Loucy (cell line): ENCODE results near the gene COMMD8.

Source experiments
- H2AFZ ChIP-seq: fragments of 200-600 bp; sonication (generic); 2 replicates; pipeline ENCODE4 v1.6.0; 2016; ENCODE audit warnings: antibody characterized with exemption, mild to moderate bottlenecking, low read length, moderate library complexity
- H3F3A ChIP-seq: fragments of 200-600 bp; 2 replicates; pipeline ENCODE4 v1.6.0; 2016; ENCODE audit warnings: antibody characterized with exemption, low read depth, mild to moderate bottlenecking
- H3K27me3 ChIP-seq: fragments of 200-600 bp; sonication (generic); 2 replicates; pipeline ENCODE4 v1.6.1; 2014; ENCODE audit warnings: low read length, mild to moderate bottlenecking; ENCODE audit not compliant: insufficient read depth, poor library complexity, severe bottlenecking
- H3K36me3 ChIP-seq: fragments of 200-600 bp; sonication (generic); 2 replicates; pipeline ENCODE4 v1.6.1; 2016; ENCODE audit warnings: low read length; ENCODE audit not compliant: insufficient read depth
- H3K4me1 ChIP-seq: fragments of 200-600 bp; sonication (generic); 2 replicates; pipeline ENCODE4 v1.5.1; 2014; ENCODE audit warnings: low read length, mild to moderate bottlenecking; ENCODE audit not compliant: insufficient read depth, poor library complexity, severe bottlenecking
- H3K4me2 ChIP-seq: fragments of 200-600 bp; sonication (generic); 2 replicates; pipeline ENCODE4 v1.6.0; 2014; ENCODE audit warnings: antibody characterized with exemption, low read length, low read depth, mild to moderate bottlenecking; ENCODE audit not compliant: poor library complexity, severe bottlenecking
- H3K4me3 ChIP-seq: fragments of 200-600 bp; sonication (generic); 2 replicates; pipeline ENCODE4 v1.5.1; 2014; ENCODE audit warnings: low read length, mild to moderate bottlenecking, mixed read lengths; ENCODE audit not compliant: poor library complexity, severe bottlenecking
- H3K79me2 ChIP-seq: fragments of 200-600 bp; sonication (generic); 2 replicates; pipeline ENCODE4 v1.6.1; 2014; ENCODE audit warnings: low read length; ENCODE audit not compliant: insufficient read depth
- H3K9ac ChIP-seq: fragments of 200-600 bp; sonication (generic); 2 replicates; pipeline ENCODE4 v1.6.0; 2014; ENCODE audit warnings: mild to moderate bottlenecking, low read depth, low read length, moderate library complexity; ENCODE audit not compliant: poor library complexity, severe bottlenecking
- H3K9me2 ChIP-seq: fragments of 200-600 bp; sonication (generic); replicated peaks from 2 replicates; pipeline ENCODE4 v1.6.1; 2016; ENCODE audit warnings: low read depth, low read length, mixed read lengths
- H3K9me3 ChIP-seq: fragments of 200-600 bp; sonication (generic); 2 replicates; pipeline ENCODE4 v1.6.1; 2014; ENCODE audit warnings: mild to moderate bottlenecking, antibody characterized with exemption, low read length, low read depth; ENCODE audit not compliant: insufficient read depth
- H4K20me1 ChIP-seq: fragments of 200-600 bp; sonication (generic); 2 replicates; pipeline ENCODE4 v1.6.0; 2014; ENCODE audit warnings: antibody characterized with exemption, low read length, mild to moderate bottlenecking; ENCODE audit not compliant: insufficient read depth, poor library complexity, severe bottlenecking
- EZH2phosphoT487 ChIP-seq: fragments of 200-600 bp; IDR thresholded peaks from 2 replicates; pipeline ENCODE4 v1.6.1; 2018; ENCODE audit warnings: antibody characterized with exemption, mild to moderate bottlenecking, moderate library complexity, borderline replicate concordance
- TF ChIP-seq, protein P1 (sequence below): fragments of 200-600 bp; sonication (generic); conservative IDR thresholded peaks from 2 replicates; pipeline ENCODE4 v1.5.1; 2014; ENCODE audit warnings: mild to moderate bottlenecking, antibody characterized with exemption, low read length

Gene COMMD8

DNA sequence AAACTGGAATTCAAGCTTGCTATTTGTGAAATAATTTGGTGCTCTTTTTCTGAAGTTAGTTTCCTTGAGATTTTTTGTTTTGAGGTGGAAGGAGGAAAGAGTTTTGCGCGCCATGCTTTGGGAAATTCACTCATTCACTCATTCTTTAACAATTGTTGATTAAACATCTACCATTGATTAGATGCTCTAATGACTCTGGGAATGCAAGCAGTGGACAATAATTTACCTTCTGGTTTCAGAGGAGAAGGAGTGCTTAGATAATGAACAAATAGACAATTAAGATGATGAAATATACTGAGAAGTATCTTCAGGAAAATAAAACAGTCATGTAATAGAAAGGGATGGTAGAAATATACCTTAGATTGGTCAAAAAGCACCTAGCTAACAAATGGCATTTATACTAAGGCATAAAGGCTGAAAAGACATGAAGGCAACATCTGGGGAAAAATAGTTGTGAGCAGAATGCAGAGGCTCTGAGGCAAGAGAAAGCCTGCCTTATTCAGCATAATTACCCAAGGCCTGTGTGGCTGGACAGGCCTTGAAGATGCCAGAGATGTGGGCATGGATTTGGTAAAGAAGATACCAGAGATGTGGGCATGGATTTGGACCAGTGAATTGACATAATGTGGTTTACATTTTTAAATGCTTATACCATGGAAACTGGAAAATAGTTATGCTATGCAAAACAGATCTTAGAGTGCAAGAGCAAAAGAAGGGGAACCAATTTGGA is 2.7 kb upstream of the COMMD8 start:
- Histone ChIP-seq H3K79me2 (peaks cover 11% of the 10 kb centered on the region; the same call in 1 of the 2 replicates), H2AFZ (no peak overlapping the region), H3K36me3 (no peaks in the 10 kb centered on the region), H3K4me3 (no peak overlapping the region), H3K9me2 (no peaks in the 10 kb centered on the region), H3F3A (no peaks in the 10 kb centered on the region), H3K4me2 (no peak overlapping the region), H3K27me3 (no peaks in the 10 kb centered on the region), H3K4me1 (peaks cover 23% of the 10 kb centered on the region), H3K9ac (no peak overlapping the region), H3K9me3 (no peaks in the 10 kb centered on the region), H4K20me1 (no peaks in the 10 kb centered on the region)
- no peak for TF ChIP-seq EZH2phosphoT487
- TF ChIP-seq, protein P1, sequence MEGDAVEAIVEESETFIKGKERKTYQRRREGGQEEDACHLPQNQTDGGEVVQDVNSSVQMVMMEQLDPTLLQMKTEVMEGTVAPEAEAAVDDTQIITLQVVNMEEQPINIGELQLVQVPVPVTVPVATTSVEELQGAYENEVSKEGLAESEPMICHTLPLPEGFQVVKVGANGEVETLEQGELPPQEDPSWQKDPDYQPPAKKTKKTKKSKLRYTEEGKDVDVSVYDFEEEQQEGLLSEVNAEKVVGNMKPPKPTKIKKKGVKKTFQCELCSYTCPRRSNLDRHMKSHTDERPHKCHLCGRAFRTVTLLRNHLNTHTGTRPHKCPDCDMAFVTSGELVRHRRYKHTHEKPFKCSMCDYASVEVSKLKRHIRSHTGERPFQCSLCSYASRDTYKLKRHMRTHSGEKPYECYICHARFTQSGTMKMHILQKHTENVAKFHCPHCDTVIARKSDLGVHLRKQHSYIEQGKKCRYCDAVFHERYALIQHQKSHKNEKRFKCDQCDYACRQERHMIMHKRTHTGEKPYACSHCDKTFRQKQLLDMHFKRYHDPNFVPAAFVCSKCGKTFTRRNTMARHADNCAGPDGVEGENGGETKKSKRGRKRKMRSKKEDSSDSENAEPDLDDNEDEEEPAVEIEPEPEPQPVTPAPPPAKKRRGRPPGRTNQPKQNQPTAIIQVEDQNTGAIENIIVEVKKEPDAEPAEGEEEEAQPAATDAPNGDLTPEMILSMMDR: no peak

DNA sequence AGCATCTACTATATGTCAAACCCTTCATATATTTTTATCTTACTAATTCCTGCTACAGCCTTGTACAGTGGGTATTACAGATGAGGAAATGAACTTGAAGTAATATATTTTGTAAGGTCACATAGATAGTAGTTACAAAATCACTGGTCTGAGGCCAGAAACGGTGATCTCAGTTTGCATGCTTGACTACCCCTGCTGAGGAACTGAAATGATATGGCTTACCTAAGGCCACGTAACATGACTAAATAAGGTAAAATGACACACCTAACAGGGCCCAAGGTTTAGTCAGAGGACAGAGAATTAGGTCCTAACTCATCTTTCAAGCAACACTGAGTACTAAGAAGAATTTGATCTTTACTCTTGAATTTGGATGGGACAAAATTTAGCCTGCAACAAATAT is 1.5 kb upstream of the COMMD8 start:
- no peaks in the 10 kb centered on the region for H3K36me3 ChIP-seq
- H3K4me1 ChIP-seq: peaks cover 32% of the 10 kb centered on the region
- no peak overlapping the region for H3K9ac ChIP-seq
- H3K79me2 ChIP-seq: peaks cover 16% of the 10 kb centered on the region; the same call in 1 of the 2 replicates
- no peaks in the 10 kb centered on the region for H4K20me1 ChIP-seq
- no peak overlapping the region for H2AFZ ChIP-seq
- H3K4me2 ChIP-seq: no peak overlapping the region
- H3K27me3 ChIP-seq: no peaks in the 10 kb centered on the region
- no peak for TF ChIP-seq EZH2phosphoT487
- TF ChIP-seq, protein P1: no peak
- no peaks in the 10 kb centered on the region for H3K9me3 ChIP-seq
- no peak overlapping the region for H3K4me3 ChIP-seq
- H3K9me2 ChIP-seq: no peaks in the 10 kb centered on the region
- H3F3A ChIP-seq: no peaks in the 10 kb centered on the region

DNA sequence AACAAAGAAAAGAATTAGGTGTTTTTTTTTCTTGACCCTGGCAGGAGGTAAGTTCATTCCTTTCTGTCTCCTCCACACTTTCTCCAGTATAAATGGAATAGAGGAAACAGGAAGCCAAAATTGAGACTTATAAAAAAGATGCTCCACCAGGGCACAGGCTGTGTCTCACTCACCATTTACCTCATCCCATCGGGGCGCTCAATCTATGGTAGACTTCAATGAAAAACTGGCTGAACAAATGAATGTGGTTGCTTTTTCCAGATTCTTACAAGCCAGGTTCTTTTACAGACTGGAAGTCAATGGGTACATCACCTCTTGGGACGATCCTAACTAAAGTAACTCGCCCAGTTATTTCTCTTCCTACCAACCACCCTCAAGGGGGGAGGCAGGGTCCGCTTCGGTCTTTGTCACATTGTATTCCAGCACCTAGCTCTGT is 685 bp downstream of the COMMD8 start:
- no peaks in the 10 kb centered on the region for H4K20me1 ChIP-seq
- peak overlapping the region; percentile 78 for H3K9ac ChIP-seq
- no peaks in the 10 kb centered on the region for H3K9me2 ChIP-seq
- H2AFZ ChIP-seq: peak overlapping the region; percentile 77
- peak overlapping the region; percentile 90 for H3K4me2 ChIP-seq
- peaks cover 16% of the 10 kb centered on the region; the same call in 1 of the 2 replicates for H3K79me2 ChIP-seq
- no peaks in the 10 kb centered on the region for H3F3A ChIP-seq
- H3K9me3 ChIP-seq: no peaks in the 10 kb centered on the region
- TF ChIP-seq EZH2phosphoT487: no peak
- TF ChIP-seq, protein P1: no peak
- H3K4me1 ChIP-seq: peaks cover 42% of the 10 kb centered on the region
- H3K27me3 ChIP-seq: no peaks in the 10 kb centered on the region
- peak overlapping the region; percentile 85 for H3K4me3 ChIP-seq
- H3K36me3 ChIP-seq: no peaks in the 10 kb centered on the region
